HepG2 (cell line): Measurements from ENCODE around the gene SFMBT1. TPM values are rescaled to one million over a fixed set of nuclear protein-coding genes. Genes with fewer than 3 reads are reported as not detected.

Experiments
- ELF4 ChIP-seq: sonication (generic); formaldehyde crosslinking; IDR thresholded peaks from 2 replicates; pipeline ENCODE4 v1.5.0; 2020; ENCODE audit warnings: missing genetic modification reagents, mild to moderate bottlenecking, moderate library complexity, borderline replicate concordance
- MZF1 ChIP-seq: sonication (generic); formaldehyde crosslinking; IDR thresholded peaks from 2 replicates; pipeline ENCODE4 v1.8.1; 2023; ENCODE audit warnings: mild to moderate bottlenecking, missing genetic modification reagents, borderline replicate concordance
- NCOA1 ChIP-seq: sonication (generic); formaldehyde crosslinking; IDR thresholded peaks from 2 replicates; pipeline ENCODE4 v1.9.0; 2021; ENCODE audit warnings: missing genetic modification reagents
- NFKB2 ChIP-seq: sonication (generic); formaldehyde crosslinking; IDR thresholded peaks from 2 replicates; pipeline ENCODE4 v1.4.0; 2020; ENCODE audit warnings: missing genetic modification reagents, borderline replicate concordance
- NPAS2 ChIP-seq: sonication (generic); formaldehyde crosslinking; IDR thresholded peaks from 2 replicates; pipeline ENCODE4 v1.8.0; 2022; ENCODE audit warnings: mild to moderate bottlenecking, missing genetic modification reagents, borderline replicate concordance
- PHF5A ChIP-seq: IDR thresholded peaks from one replicate; pipeline ENCODE4 v1.6.1; 2018; ENCODE audit warnings: low read depth, missing genetic modification reagents; ENCODE audit not compliant: unreplicated experiment
- POLR2AphosphoS5 ChIP-seq: IDR thresholded peaks from 2 replicates; pipeline ENCODE4 v1.6.1; 2012; ENCODE audit warnings: low read depth, low read length
- SAFB2 ChIP-seq: sonication (generic); formaldehyde crosslinking; IDR thresholded peaks from 2 replicates; pipeline ENCODE4 v1.5.1; 2020; ENCODE audit warnings: missing genetic modification reagents, low read depth, mild to moderate bottlenecking, borderline replicate concordance
- SALL1 ChIP-seq: sonication (generic); formaldehyde crosslinking; IDR thresholded peaks from 2 replicates; pipeline ENCODE4 v1.8.0; 2022; ENCODE audit warnings: mild to moderate bottlenecking, missing genetic modification reagents
- ZBTB20 ChIP-seq: sonication (generic); formaldehyde crosslinking; IDR thresholded peaks from 2 replicates; pipeline ENCODE4 v1.8.1; 2023; ENCODE audit warnings: missing genetic modification reagents, low read depth, mild to moderate bottlenecking, borderline replicate concordance
- ZNF558 ChIP-seq: sonication (generic); formaldehyde crosslinking; IDR thresholded peaks from 2 replicates; pipeline ENCODE4 v1.9.0; 2022; ENCODE audit warnings: mild to moderate bottlenecking, missing genetic modification reagents, borderline replicate concordance
- ZNF781 ChIP-seq: sonication (generic); formaldehyde crosslinking; IDR thresholded peaks from 2 replicates; pipeline ENCODE4 v1.5.1; 2020; ENCODE audit warnings: borderline replicate concordance, mild to moderate bottlenecking, missing genetic modification reagents; ENCODE audit errors: not compliant biosample characterization
- polyA plus RNA-seq, 8 experiments: library from polyadenylated mRNA; depleted of rRNA in 3 of 8; stranded (reverse) in 7 of 8; unstranded in 1 of 8; fragments of >200 nt; fragmentation: Illumina TruSeq in 4 of 8; extraction: Trizol in 4 of 8; gene quantifications; 2 replicates each; pipeline versions ENCODE4 v1.2.1 to v1.2.3, GENCODE V29; 2011 to 2016; ENCODE audit warnings: low read depth in 4 of 8, missing spikeins in 1 of 8, mixed read lengths in 1 of 8; ENCODE audit not compliant: insufficient read depth in 1 of 8
- total RNA-seq, 5 experiments: library from RNA; depleted of rRNA; stranded (reverse); fragments of >200 nt; fragmentation: Illumina TruSeq; extraction: Trizol; gene quantifications; 2 replicates each; pipeline ENCODE4 v1.2.3, GENCODE V29; 2016; ENCODE audit warnings: low read depth in 1 of 5
- TF ChIP-seq, protein P1 (sequence below): sonication (generic); formaldehyde crosslinking; IDR thresholded peaks from 2 replicates; pipeline ENCODE4 v1.5.0; 2020; ENCODE audit warnings: mild to moderate bottlenecking, missing genetic modification reagents, borderline replicate concordance
- TF ChIP-seq, protein P2 (sequence below): sonication (generic); formaldehyde crosslinking; IDR thresholded peaks from 2 replicates; pipeline ENCODE4 v1.5.1; 2020; ENCODE audit warnings: missing genetic modification reagents, mild to moderate bottlenecking, borderline replicate concordance
- TF ChIP-seq, protein P3 (sequence below): sonication (generic); formaldehyde crosslinking; IDR thresholded peaks from 2 replicates; pipeline ENCODE4 v1.8.1; 2023; ENCODE audit warnings: mild to moderate bottlenecking, inconsistent platforms, moderate library complexity, missing genetic modification reagents, borderline replicate concordance

SFMBT1 gene
- total and polyA plus RNA-seq, 2 of the 13 experiments (the other 11 are each of a cell fraction or from before 2014, with no cell fraction given), result 3.8 to 12.8 TPM

DNA sequence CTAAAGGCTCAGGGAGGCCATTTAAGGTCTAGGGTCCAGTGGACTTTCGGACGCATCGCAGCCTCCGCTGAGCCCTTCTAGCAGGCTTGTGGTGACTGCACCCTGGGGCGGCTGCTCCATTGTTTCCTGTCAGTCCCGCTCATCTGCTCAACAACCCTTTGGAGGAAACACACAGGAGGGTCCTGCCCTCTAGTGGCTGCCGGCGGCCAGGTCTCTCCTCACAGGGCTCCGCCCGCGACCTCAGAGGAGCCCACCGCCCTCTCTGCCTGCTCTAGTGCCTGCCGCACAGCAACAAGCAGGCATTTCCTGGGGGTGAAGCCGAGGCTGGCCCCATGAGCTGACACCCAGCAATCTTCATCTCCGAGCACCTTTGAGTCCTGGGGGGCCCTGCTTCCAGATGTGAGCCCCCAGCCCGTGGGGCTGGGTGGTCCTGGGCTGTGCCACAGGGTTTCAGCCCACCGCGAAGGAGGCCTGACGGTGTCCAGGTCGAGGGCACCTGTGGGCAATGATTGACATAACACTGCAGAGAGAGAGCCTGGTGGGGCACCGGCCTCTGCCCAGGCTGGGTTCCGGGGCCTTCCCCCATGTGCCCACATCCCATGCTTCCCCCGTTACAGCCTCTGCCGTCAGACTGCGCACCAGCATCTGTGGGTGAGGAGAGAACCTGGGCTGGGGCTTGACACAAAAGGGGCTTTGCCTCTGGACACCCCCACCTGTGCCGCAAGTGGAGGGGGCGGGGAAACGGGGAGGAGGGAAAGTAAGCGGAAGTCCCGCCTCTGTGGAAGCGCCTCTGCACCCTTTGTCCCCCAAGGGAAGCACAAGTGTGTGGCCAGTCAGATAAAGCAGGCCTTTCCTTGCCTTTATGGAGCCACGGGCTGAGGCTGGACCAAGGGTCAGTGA lies 27.0 kb upstream of the SFMBT1 start (continued):
- TF ChIP-seq SAFB2 (CRISPR knock-in tag), result peak; percentile 23; the same call in 1 of the 2 replicates
- TF ChIP-seq SALL1 (CRISPR knock-in tag), result peak; percentile 63
- TF ChIP-seq MZF1 (CRISPR knock-in tag), result no peak
- TF ChIP-seq ZNF781 (CRISPR knock-in tag), result peak; percentile 44
- TF ChIP-seq ZBTB20, result peak; percentile 48; the same call in 1 of the 2 replicates
- TF ChIP-seq NFKB2 (CRISPR knock-in tag), result 0 out of 2 replicates have a peak, but pooled peaks have one; percentile 14
- TF ChIP-seq ELF4 (CRISPR knock-in tag), result no peak
- TF ChIP-seq, protein P1, sequence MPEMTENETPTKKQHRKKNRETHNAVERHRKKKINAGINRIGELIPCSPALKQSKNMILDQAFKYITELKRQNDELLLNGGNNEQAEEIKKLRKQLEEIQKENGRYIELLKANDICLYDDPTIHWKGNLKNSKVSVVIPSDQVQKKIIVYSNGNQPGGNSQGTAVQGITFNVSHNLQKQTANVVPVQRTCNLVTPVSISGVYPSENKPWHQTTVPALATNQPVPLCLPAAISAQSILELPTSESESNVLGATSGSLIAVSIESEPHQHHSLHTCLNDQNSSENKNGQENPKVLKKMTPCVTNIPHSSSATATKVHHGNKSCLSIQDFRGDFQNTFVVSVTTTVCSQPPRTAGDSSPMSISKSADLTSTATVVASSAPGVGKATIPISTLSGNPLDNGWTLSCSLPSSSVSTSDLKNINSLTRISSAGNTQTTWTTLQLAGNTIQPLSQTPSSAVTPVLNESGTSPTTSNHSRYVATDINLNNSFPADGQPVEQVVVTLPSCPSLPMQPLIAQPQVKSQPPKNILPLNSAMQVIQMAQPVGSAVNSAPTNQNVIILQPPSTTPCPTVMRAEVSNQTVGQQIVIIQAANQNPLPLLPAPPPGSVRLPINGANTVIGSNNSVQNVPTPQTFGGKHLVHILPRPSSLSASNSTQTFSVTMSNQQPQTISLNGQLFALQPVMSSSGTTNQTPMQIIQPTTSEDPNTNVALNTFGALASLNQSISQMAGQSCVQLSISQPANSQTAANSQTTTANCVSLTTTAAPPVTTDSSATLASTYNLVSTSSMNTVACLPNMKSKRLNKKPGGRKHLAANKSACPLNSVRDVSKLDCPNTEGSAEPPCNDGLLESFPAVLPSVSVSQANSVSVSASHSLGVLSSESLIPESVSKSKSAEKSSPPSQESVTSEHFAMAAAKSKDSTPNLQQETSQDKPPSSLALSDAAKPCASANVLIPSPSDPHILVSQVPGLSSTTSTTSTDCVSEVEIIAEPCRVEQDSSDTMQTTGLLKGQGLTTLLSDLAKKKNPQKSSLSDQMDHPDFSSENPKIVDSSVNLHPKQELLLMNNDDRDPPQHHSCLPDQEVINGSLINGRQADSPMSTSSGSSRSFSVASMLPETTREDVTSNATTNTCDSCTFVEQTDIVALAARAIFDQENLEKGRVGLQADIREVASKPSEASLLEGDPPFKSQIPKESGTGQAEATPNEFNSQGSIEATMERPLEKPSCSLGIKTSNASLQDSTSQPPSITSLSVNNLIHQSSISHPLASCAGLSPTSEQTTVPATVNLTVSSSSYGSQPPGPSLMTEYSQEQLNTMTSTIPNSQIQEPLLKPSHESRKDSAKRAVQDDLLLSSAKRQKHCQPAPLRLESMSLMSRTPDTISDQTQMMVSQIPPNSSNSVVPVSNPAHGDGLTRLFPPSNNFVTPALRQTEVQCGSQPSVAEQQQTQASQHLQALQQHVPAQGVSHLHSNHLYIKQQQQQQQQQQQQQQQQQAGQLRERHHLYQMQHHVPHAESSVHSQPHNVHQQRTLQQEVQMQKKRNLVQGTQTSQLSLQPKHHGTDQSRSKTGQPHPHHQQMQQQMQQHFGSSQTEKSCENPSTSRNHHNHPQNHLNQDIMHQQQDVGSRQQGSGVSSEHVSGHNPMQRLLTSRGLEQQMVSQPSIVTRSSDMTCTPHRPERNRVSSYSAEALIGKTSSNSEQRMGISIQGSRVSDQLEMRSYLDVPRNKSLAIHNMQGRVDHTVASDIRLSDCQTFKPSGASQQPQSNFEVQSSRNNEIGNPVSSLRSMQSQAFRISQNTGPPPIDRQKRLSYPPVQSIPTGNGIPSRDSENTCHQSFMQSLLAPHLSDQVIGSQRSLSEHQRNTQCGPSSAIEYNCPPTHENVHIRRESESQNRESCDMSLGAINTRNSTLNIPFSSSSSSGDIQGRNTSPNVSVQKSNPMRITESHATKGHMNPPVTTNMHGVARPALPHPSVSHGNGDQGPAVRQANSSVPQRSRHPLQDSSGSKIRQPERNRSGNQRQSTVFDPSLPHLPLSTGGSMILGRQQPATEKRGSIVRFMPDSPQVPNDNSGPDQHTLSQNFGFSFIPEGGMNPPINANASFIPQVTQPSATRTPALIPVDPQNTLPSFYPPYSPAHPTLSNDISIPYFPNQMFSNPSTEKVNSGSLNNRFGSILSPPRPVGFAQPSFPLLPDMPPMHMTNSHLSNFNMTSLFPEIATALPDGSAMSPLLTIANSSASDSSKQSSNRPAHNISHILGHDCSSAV, result no peak
- TF ChIP-seq POLR2AphosphoS5, result peak; percentile 81
- no peak for TF ChIP-seq NPAS2 (CRISPR knock-in tag)
- TF ChIP-seq, protein P2, sequence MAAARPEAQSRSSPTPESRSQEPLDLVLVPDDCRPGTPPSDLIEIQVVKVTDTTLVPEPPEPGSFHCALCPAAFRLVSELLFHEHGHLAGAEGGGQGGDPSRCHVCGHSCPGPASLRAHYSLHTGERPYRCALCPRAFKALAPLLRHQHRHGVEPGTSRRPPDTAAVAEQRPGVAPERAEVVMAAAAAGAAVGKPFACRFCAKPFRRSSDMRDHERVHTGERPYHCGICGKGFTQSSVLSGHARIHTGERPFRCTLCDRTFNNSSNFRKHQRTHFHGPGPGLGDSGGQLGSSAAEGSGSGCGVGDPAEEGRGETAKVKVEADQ (CRISPR knock-in tag), result peak; percentile 81
- TF ChIP-seq, protein P3, sequence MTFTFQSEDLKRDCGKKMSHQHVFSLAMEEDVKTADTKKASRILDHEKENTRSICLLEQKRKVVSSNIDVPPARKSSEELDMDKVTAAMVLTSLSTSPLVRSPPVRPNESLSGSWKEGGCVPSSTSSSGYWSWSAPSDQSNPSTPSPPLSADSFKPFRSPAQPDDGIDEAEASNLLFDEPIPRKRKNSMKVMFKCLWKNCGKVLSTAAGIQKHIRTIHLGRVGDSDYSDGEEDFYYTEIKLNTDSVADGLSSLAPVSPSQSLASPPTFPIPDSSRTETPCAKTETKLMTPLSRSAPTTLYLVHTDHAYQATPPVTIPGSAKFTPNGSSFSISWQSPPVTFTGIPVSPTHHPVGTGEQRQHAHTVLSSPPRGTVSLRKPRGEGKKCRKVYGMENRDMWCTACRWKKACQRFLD, result 0 out of 2 replicates have a peak, but pooled peaks have one; percentile 60
- TF ChIP-seq PHF5A (CRISPR knock-in tag), result no peak
- 0 out of 2 replicates have a peak, but pooled peaks have one; percentile 87 for TF ChIP-seq ZNF558 (CRISPR knock-in tag)
- TF ChIP-seq NCOA1, result no peak; the same call in 1 of the 2 replicates
